HG02623 (cell line): Measurements from ENCODE around the gene NDUFA9.

Experiments used
- ATAC-seq: cut with Tn5 transposase; IDR thresholded peaks from one replicate; pipeline ENCODE4 v1.9.1; 2021; ENCODE audit warnings: moderate library complexity; ENCODE audit not compliant: unreplicated experiment

The NDUFA9 gene

GRCh38 chr12:4685317-4685716 lies 36.4 kb downstream of the NDUFA9 start:
- no peak for ATAC-seq

DNA sequence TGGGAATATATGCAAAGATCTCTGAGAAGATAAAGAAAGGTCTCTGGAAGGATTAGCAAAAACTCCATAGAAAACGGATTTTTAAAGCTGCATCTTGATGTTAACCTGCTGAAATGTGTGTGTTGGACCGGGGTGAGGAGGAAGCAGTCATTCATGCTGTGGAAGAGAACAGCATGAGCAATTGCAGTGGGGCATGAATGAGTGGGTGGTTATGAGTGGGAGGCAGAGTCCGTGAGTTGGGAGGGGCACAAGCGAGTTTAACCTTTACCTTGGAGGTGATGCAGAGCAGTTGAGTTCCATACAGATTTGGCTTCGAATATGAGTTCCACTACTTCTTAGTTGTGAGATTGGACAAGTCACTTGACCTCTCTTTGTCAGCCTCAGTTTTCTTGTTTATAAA lies 41.8 kb downstream of the NDUFA9 start:
- ATAC-seq, result no peak
